ENCODE data around the gene DAND5.
"Not testable (repeated sequence)": the region's sequence is repeated elsewhere in the genome, so short reads cannot be mapped to it uniquely, and the experiment has no call there.

Gene DAND5

GRCh38 chr19:12967907-12968306, 1.5 kb upstream of the DAND5 start:
- DNase-seq, result no peak

GRCh38 chr19:12970070-12970820, 869 bp downstream of the DAND5 start:
- DNase-seq, result no peak

- DNase-seq, result no peak
Measured at GRCh38 chr19:12973236-12973635, 3.9 kb downstream of the DAND5 start.

GRCh38 chr19:12974301-12975220, 5.2 kb downstream of the DAND5 start:
- no peak for DNase-seq

- no peak for DNase-seq
Measured at GRCh38 chr19:12975221-12975741, 5.9 kb downstream of the DAND5 start.

DNA sequence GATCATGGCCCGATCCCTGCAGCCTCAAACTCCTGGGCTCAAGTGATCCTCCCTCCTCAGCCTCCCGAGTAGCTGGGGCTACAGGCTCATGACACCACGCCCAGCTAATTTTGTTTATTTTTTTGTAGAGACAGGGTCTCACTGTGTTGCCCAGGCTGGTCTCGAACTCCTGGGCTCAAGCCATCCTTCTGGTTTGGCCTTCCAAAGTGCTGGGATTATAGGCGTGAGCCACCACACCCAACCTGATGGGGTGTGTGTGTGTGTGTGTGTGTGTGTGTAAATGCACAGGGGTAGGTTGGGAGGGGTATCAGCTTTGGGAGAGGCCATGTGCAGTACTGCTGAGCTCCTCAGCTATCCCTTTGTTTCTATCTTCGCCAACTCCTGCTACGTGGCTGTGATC, 6.7 kb downstream of the DAND5 start:
- DNase-seq, result not testable (repeated sequence)

GRCh38 chr19:12979974-12980373, 10.6 kb downstream of the DAND5 start:
- no peak for DNase-seq

DNA sequence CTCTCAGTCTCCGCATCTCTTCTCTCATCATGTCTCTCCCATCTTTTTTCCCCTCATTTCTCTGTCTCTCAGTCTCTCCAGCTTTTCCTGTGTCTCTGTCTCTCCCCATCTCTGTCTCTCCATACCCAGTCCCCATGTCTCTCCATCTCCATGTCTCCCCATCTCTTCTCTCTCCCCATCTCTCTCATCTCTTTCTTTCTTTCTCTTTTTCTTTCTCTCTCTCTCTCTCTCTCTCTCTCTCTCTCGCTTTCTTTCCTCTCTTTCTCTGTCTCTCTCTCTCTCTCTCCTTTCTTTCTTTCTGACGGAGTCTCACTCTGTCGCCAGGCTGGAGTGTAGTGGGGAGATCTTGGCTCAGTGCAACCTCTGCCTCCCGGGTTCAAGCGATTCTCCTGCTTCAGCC, 13.3 kb downstream of the DAND5 start:
- no peak for DNase-seq

DNA sequence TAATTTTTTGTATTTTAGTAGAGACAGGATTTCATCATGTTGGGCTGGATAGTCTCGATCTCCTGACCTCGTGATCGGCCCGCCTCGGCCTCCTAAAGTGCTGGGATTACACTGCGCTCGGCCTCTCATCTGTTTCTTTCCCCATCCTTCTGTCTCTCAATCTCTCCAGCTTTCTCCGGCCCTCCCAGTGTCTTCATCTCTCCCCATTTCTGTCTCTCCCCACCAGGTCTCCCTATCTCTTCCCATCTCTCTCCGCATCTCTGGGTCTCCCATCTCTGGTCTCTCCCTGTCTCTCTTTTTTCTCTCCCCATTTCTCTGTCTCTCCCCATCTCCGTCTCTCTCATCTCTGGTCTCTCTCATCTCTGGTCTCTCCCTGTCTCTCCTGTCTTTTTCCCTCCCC, 13.7 kb downstream of the DAND5 start:
- no peak for DNase-seq

- DNase-seq, result no peak
Measured at GRCh38 chr19:12983542-12984142, 14.3 kb downstream of the DAND5 start.

GRCh38 chr19:12984143-12984627, 14.8 kb downstream of the DAND5 start:
- no peak for DNase-seq

DNA sequence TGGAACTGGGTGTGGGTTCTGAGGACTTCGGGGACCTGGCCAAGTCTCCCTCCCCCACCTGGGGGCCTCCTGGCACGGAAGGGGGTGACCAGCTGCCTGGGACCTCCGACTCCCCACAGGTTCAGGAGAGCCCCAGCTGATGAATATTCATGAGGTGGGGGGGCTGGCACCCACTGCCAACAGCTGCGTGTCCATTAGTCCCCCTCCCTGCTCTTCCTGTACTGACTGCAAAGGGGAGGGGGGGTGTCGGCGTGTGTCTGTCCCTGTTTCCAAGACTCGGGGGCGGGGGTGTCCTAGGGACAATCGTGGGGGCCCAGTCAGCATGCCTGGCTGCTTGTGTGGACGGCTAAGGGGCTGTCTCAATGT, 15.3 kb downstream of the DAND5 start:
- no peak for DNase-seq

DNA sequence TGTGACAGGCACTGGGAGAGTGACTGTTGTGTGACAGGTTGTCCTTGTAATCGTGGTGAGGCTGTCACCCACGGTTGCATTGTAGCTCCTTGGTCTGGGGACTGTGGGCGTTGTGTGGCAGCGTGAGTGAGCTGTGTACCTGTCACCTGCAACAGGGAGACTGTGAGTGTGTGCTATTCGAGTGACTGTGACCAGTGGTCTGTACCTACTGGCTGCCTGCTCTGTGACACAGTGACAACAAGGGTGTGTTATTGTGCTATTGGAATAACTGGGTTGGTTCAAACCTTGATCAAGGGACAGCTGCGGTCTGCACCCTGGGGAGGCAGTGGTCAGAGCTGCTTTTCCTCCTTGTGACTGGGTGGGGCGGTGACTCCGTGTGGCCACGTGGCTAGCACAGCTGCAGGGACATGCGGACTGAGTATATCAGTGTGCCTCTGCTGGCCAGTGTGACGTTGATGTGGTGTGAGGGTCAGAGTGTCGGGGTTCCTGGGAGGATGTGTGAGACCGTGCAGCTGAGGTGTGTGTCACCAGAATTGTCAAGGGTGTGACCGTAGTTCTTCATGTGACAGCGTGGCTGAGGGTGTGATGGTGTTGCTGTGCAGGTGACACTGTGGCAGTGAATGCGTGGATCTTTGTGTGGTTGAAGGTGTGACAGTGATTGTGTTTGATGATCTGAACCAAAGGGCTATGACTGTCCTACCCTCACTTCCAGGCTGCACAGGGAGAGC, 15.8 kb downstream of the DAND5 start:
- DNase-seq, result no peak

DNA sequence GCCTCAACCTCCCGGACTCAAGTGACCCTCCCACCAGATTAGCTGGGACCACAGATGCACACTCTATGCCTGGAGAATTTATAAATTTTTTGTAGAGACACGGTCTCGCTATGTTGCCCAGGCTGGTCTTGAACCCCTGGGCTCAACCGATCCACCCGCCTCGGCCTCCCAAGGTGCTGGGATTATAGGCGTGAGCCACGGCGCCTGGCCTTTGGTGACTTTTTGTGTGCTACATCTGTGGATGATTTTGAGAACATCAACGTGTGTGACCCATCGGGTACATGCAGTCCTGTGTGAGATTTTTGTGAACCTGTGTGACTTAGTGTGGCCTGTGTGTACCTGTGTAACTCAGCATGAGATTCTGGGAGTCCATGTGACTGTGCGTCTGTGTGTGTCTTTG, 17.4 kb downstream of the DAND5 start:
- no peak for DNase-seq

DNA sequence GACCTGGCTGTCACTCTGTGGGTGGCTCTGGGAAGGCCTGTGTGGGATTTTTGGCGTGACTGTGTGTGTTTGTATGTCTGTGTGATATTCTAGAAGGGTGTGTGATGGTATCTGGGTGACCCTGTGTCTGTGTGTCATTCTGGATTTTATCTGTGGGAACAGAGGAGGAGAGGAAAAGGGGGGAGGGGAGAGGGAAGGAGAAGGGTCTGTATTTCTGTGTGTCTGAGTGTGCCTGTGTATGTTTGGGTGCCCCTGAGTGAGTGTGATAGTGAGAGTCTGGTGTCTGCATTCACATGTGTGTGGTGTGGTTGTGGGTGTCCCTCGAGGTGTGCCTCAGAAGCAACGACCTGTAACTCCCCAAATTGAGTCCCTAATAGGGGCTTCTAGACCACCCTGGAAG, 17.8 kb downstream of the DAND5 start:
- no peak for DNase-seq

DNA sequence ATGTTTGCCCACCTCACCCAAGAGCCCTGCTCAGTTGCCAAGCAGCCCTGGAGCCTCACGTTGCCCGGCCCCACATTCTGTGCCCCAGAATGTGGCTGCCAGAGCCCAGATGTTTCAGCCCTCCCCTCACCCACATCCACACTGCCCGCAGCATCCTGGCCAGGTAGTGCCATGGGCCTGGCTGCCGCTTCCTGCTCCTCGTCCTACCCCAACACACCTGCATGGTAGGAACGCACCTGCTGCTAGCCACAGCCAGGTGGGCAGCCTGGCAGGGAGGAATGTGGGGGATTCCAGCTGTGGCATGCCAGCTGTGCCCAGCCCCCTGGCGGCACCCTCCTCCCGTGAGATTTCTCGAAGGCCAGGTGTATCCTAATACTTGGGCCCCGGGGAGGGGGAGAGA, 18.4 kb downstream of the DAND5 start:
- no peak for DNase-seq

DNA sequence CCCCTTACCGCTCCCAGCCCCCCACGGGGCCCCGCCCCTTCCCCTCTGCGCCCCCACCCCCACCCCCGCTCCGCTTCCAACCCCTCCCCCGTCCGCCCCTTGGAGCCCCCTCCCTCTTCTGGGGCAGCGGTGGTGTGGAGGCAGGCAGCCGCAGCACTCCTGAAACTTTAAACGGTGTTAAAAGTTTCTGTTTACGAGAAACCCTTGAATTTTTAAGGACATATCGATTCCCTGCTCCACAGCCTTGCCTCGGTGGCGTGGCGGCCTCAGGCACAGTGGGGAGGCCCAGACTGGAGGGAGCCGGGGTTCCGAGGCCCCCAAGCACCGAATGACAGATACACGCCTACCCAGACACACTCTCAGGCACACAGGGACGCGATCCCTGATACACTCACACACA, 21.1 kb downstream of the DAND5 start:
- DNase-seq, result no peak

GRCh38 chr19:12990853-12991252, 21.5 kb downstream of the DAND5 start:
- DNase-seq, result no peak

DNA sequence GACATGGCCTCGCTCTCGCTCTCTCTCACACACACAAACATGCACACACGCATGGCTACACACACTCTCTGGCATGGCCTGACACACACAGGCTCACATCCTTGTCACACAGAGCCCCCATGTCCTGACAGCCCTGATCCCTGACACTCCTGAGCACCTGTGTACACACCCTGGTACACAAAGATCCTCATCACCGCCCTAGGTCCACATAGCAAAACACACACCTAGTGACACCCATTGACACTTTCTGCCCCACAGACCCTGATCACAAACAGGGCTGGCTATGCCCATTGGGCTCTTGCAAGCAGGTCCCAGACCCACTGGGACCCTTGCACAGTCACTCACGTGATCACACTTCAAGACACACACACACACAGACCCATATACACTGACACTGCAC, 21.9 kb downstream of the DAND5 start:
- no peak for DNase-seq

- DNase-seq, result no peak
Measured at GRCh38 chr19:12992729-12993128, 23.4 kb downstream of the DAND5 start.

DNA sequence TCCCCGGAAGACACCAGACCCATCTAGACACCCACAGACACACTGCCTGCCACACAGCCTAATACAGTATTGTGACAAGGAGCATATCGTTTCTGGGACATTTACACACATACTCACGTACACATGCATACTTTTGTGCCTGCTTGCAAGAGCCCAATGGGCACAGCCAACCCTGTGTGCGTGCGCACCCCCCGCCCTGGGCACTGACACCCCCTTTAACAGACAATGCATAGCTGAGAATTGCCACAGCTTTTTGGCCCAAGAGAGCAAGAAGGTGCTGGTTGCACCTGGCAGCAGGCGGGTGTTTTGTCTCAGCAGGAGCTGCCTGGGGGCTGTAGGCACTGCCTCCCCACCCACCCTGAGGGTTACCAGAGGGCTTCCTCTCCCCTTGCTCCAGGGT, 24.2 kb downstream of the DAND5 start:
- DNase-seq, result no peak

DNA sequence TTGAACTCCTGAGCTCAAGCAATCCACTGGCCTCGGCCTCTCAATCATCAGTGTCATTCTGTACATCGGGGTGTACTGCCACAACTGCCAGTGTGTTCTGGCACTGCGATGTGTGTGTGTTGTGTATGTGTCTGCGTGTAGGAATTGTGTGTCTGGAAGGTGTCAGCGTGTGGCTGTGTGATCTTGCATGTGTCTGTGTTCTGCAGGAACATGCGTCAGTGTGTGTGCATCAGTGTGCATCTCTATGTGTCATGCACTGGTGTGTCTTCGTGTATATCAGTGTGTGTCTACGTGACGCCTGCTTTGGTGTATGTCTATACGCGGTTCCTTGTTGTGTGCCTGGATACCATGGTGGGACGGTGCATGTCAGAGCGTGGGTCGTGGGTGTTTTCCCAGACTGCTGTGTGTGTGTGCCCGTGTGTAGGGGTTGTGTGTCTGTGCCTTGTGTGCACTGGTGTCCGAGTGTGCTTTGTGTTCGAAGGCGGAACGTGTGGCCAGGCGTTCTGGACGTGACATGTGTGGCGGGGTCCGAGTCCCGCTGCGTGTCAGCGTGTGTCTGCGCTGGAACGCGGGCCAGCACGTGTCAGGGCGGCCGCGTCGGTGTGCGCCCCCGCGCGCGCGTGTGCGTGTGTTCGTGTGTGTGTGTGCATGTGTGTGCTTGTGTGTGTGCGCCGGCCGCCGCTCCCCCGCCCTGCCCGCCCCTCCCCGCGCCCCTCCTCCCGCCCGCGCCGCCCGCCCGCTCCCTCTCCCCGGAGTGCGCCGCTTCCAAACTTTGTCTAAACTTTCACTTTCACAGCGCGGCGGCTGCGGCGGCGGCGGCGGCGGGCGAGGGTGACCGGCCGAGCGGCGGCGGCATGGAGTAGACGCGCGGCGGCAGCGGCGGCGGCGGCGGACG, 25.6 kb downstream of the DAND5 start, which contains the start of gene NFIX:
Gene NFIX (plus strand): TSS at position 775 of the 895 bp plus-strand sequence. CDS start 363 bp downstream, outside the sequence.
- DNase-seq, result no peak
